Stimulated activated CD8-positive, alpha-beta memory T cell treated with anti-CD3 and anti-CD28 coated beads, Interleukin-4, amount 100 ng/mL, for 24 hours (primary cell): ENCODE measurements around the gene SLC43A3.

Experiments used
- DNase-seq: peaks from one replicate; pipeline ENCODE4 v3.0.0-alpha.2; 2020; ENCODE audit warnings: low read depth

Gene SLC43A3

DNA sequence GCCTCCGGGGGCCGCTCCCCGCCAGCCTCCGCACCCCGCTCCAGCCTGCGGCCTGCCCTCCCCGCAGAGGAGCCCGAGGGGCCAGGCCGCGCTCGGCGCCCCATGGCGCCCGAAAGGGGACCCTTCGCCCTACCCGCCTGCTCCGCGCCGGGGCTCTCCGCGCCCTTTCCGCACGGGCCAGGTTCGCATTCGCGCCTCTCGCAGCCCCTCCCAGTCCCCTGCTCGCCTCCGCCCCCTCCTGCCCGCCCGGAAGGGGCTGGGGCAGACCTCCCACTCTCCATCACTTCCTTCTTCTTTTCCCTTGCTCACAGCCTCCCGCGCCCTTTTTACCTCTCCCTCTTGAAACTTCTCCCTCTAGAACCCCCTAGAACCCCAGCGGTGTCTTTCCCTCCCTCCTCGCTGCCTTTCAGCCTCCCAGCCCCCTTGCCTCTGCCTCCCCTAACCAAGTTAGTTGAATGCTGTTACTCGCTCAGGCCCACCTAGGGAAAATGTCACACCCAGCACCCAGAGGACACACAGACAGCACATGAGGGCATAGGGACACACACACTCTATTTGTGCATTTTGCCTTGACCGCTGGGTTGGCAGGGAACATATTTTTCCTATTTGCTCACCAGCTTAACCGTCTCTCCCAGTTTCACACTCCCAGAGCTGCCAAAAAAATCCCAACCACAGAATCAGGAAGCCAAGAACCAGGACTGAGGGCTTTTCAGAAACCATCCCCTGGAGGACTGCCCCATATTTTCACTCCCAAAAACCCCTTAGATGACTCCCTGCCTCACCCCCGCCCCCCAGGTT is at the start of gene SLC43A3:
TSS of gene SLC43A3 (minus strand) at position 193 of the 798 bp plus-strand sequence. CDS start 949 bp downstream, outside the sequence.
- peak; percentile 79 for DNase-seq

GRCh38 chr11:57476047-57476756 is 49.3 kb upstream of the SLC43A3 start:
- peak; percentile 16 for DNase-seq

- DNase-seq, result no peak
Measured at GRCh38 chr11:57475671-57476046, 48.7 kb upstream of the SLC43A3 start.

- no peak for DNase-seq
Measured at GRCh38 chr11:57475191-57475590, 48.3 kb upstream of the SLC43A3 start.

DNA sequence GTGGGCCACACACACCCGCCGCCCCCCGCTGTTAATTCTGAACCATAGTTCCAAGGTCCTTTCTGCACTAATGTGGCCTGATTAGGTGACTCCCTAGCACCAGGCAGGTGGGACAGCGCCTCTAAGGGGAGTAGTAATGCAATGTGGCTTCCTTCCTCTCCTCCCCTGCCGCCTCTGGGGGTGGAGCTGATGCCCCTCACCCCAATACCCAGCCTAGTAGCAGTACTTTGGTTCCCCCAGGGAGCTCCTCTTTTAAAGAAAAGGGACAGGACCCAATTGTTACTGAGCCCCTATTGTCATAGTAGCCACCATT is 47.8 kb upstream of the SLC43A3 start:
- DNase-seq, result no peak

GRCh38 chr11:57474017-57474802 is 47.3 kb upstream of the SLC43A3 start:
- peak; percentile 25 for DNase-seq

DNA sequence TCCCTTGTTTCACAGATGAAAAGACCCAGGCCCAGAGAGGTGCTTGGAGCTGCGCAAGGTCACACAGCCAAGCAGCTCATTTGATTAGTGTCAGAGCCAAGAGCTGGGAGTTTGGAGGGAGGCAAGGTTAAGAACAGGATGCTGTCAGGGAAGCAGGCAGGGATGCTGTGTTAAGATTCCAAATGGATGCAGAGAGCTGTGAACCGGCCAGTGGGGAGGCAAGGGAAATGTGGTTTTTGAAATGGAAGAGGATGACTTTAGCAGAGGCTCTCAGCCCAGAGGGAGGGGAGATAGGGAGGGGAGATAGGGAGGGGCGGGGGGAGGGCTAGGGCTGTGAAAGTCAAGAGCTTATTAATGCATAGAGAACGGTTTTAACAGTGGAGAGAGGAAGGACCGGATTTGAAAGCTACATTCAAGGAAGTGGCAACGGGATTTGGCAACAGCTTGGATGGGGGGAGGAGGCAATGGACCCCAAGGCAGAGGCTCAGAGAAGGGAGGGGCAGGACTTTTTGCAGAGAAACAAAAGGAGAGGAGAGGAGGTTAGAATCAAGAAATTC is 46.4 kb upstream of the SLC43A3 start:
- DNase-seq, result no peak

DNA sequence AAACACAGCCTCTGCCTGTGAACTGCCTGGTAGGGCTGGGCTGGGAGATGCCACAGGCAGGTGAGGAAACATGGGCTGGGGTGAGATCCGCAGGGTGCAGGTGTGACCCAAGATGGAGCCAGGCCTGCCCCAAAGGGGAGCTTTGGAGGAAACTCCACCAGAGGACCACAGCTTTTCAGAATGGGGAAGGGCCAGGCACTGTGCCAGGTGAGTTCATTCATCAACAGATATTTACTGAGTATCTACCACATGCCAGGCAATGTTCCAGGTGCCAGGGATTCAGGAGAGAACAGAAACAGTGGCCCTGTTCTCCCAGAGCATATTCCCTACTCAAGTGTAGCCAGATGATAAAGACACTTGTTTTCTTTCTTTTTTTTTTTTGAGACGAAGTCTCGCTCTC is 44.6 kb upstream of the SLC43A3 start:
- DNase-seq, result no peak

DNA sequence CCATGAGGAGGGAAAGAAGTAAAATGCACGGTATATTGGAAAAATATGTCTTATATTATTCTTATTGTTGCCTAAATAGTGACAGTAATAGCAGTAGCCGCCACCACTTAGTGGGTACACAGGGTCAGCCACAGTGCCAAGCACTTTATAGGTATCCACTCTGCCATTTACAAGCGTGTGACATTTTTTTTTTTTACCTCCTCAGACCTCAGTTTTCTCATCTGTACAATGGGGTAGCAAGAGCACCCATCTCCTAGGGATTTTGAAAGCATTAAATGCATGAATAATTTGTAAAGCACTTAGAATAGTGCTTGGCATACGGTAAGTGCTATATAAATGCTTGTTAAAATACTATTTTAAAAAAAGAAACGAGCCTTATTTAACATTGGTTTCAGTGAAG is 42.3 kb upstream of the SLC43A3 start:
- DNase-seq, result no peak

DNA sequence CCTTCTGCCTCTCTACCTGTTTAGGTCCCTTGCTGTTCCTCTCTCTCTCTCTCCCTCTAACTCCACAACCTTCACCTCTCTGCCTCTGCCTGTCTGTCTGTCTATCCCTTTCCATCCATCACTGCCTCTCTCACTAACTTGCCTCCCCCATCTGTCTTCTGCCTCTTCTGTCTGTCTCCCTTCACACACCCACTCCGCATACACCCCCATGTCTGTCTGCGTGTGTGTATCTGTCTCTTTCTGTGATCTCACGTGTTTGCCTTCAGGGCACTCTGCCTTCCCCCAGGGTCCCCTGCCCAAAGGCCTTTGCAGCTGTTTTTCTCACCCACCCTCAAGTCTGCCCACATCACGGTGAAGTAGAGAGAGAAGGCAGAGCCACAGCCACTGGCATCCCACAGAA is 41.4 kb upstream of the SLC43A3 start:
- DNase-seq, result no peak

DNA sequence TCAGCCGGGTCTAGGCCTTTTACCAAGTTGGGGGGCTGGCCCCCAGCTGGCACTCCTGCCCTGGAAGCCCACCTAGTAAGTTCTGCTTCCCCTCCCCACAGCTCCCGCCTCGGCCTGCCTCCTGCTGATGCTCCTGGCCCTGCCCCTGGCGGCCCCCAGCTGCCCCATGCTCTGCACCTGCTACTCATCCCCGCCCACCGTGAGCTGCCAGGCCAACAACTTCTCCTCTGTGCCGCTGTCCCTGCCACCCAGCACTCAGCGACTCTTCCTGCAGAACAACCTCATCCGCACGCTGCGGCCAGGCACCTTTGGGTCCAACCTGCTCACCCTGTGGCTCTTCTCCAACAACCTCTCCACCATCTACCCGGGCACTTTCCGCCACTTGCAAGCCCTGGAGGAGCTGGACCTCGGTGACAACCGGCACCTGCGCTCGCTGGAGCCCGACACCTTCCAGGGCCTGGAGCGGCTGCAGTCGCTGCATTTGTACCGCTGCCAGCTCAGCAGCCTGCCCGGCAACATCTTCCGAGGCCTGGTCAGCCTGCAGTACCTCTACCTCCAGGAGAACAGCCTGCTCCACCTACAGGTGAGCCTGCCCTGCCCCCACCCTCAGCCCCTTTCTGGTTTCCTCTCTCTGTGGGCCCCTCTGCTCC is 40.7 kb upstream of the SLC43A3 start:
- no peak for DNase-seq

- DNase-seq, result no peak
Measured at GRCh38 chr11:57466680-57467079, 39.8 kb upstream of the SLC43A3 start.

DNA sequence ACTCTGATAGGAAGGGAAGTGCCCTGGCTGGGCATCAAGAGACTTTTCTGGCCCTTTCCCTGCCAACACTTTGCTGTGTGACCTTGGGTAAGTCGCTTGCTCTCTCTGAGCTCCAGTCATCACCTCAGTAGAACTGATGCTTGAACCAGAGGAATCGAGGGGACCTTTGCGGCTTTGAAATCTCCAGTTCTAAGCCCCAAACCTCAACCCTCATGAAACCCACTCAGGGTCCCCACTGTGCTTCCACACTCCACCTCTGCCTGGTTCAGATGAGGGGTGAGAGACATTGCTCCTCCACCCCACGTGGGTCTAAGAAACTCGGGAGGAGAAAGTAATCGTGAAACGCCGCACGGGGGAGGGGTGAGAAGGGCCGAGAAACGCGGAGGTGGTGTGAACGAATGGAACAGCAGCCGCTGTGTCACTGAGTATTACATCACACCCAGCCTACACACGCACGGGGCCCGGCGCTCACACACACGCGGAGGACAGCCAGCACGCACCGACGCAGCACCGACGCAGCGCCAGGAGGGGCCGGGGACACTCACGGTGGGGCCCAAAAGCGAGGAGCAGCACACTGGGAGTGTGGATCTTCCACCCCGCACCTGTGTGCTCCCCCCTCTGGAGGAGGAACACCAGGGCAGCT is 37.7 kb upstream of the SLC43A3 start:
- no peak for DNase-seq

- no peak for DNase-seq
Measured at GRCh38 chr11:57463671-57464538, 37.0 kb upstream of the SLC43A3 start.

DNA sequence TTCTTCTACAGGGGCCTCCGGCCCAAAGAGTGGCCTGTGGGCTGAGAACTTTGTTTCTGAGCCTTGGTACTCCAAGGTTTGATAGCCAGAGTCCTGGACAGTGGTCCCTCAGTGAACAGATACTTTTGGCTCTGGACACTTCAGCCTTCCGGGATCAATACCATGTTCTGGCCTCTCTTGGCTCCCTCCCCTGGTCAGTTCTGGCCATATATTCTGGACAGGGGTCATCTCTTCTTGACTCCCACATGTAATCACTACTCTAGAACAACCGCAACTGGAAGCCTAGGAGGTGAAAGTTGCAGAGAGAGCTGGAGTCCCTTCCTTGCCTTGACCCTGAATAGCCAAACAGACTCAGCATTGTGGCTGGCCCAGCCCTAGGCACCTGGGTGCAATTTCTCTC is 35.7 kb upstream of the SLC43A3 start:
- no peak for DNase-seq

DNA sequence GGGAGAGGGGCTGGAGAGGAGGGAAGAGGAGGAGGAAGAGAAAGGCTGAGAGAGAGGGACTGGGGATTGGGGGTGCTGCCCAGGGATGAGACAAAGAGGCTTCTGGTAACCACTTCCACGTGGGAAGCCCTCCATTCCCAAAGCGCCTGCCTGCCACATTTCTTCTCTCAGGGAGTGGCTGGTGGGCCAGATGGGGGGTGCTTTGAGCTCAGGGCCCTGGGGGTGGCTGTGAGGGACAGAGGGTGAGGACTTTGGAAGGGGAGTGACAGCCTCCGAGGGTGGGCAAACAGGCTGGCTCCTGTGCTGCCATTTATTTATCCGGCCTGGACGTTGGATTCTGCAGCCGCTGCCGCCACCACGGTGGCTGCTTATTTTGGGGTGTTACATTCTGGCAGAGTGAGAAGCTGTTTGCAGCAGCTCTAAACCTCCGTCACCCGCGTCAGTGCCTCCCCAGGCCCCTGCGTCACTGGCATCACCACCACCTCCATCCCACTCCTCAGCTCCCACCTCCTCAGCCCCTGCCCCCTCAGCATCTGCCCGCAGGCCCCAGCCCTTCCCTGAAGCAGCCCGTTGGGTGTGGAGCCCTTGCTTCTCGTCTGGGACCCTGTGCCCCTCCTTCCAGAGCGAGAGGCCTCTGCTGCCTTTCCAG is 35.0 kb upstream of the SLC43A3 start:
- no peak for DNase-seq

DNA sequence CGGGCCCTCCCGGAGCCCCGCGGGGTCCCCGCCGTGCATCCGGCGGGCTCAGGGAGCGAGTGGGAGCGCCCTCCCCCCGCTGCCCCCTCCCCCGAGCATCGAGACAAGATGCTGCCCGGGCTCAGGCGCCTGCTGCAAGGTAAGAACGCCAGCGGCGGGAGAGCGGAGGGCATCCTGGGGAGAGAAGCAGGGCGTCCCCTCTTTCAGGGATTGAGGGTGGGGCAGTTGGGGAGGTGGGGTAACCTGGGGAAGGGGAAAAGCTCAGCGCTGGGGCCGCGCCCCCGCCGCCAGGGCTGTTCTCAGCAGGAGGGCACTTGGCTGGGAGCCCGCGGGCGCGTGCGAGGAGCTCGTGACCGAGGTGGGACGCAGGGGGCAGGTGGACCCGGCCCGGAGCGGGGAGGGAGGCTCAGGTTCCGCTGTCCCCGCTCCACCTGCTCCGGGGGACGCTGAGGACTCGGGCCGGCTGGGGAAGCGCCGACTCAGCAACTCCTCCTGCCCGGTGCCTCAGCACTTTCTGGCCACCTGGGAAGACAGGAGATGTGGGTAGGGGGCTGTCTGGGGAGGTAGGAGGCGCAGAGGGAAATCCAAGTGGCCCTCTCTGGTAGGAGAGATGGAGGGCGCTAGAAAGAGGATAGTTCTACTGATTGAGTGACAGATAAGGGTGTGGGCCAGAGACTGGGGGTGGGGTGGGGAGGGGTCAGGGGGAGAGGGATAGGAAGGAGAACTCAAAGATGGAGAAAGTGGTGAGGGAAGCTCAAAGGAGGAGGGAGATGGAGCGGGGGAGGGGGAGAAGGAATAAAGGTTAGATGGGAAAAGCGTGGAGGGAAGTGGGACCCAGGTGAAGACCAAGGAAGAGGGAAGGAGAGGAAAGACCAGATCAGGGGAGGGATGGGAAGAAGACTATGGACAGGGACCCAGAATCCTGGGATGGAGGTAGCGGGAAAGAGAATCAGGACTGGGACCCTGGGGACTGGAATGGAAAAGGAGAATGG is 34.1 kb upstream of the SLC43A3 start:
- DNase-seq, result no peak

DNA sequence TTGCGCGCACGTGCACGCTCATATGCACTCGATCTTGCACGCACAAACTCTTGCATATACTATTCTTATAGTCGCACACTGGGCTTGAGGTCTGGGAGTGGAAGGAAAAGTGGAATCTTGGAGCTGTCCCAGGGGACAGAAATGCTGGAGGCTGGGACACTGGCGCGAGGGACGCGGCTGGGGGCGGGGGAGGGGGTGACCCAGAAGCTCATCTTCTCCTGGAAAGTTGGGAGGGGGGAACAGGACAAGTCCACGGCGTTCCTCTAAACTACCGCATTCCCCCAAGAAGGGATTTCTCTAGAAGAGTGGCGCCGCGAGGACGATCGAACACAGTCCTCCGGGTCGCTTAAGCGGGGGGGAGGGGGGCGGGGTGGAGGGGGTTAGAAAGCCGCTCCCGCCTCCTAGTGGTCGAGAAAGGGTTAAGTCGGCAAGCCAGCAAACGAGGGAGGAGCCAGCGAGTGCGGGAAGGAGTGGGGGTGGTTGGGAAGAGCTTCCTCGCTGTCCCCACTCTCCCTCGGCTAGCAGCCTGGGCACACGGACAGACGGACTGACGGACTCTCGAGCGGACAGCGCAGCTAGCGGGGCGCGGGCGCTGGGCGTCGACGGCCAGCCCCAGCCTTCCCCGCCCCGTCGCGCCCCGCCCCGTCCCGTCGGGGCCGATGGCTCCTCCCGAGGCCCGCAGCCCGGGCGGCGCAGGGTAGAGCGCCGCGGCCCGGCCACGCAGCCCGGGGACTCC is 33.3 kb upstream of the SLC43A3 start, which contains the start of gene RTN4RL2:
TSS of gene RTN4RL2 (plus strand) at position 507 of the 736 bp plus-strand sequence. CDS start 338 bp downstream, outside the sequence.
- no peak for DNase-seq
